IMR-90 (cell line): ENCODE measurements around the gene PKN3. TPM values are rescaled to one million over a fixed set of nuclear protein-coding genes. Genes with fewer than 3 reads are reported as not detected.

Experiments
- ATAC-seq: fragments of 200-7000 bp; cut with Tn5 transposase; 2 replicates; pipeline ENCODE4 v1.9.1; 2020; ENCODE audit warnings: low read depth, mild to moderate bottlenecking, moderate library complexity
- BruUV-seq: library from RNA; stranded (reverse); fragments of 400-500 nt; replicated peaks from 2 replicates; lab custom pipeline; 2021; lab: Mats Ljungman, UMichigan
- CTCF ChIA-PET: fragments of 300-600 bp; formaldehyde crosslinking; extraction: SDS; loops from one replicate; lab custom pipeline; 2021; ENCODE audit warnings: antibody characterized with exemption; lab: Yijun Ruan, JAX
- POLR2A ChIA-PET: fragments of 300-600 bp; sonication (Branson Sonifier 250); formaldehyde crosslinking; loops from one replicate; lab custom pipeline; 2022; ENCODE audit warnings: antibody characterized with exemption; ENCODE audit not compliant: unreplicated experiment; lab: Charles Lee
- DNase-seq: peaks from one replicate; pipeline ENCODE4 v3.0.0; 2013
- H2AFZ ChIP-seq: replicated peaks from 2 replicates; pipeline ENCODE3; 2013; ENCODE audit warnings: low read length, mild to moderate bottlenecking; ENCODE audit not compliant: poor library complexity
- H2AK5ac ChIP-seq: 2 replicates; pipeline ENCODE4 v1.6.1; 2013; ENCODE audit warnings: low read depth, low read length, inconsistent platforms
- H2AK9ac ChIP-seq: replicated peaks from 2 replicates; pipeline ENCODE3; 2013; ENCODE audit warnings: mild to moderate bottlenecking, low read depth, low read length, moderate library complexity; ENCODE audit not compliant: poor library complexity
- H2BK120ac ChIP-seq: 2 replicates; pipeline ENCODE4 v1.6.1; 2013; ENCODE audit warnings: low read depth, low read length, inconsistent platforms
- H2BK15ac ChIP-seq: 3 replicates; pipeline ENCODE4 v1.6.1; 2013; ENCODE audit warnings: low read depth, low read length, inconsistent platforms
- H2BK20ac ChIP-seq: 2 replicates; pipeline ENCODE4 v1.6.1; 2013; ENCODE audit warnings: low read depth, mild to moderate bottlenecking, inconsistent platforms, low read length, moderate library complexity
- H2BK5ac ChIP-seq: 2 replicates; pipeline ENCODE4 v1.6.1; 2013; ENCODE audit warnings: mild to moderate bottlenecking, low read depth, low read length, inconsistent platforms; ENCODE audit not compliant: poor library complexity, severe bottlenecking
- H3K14ac ChIP-seq: replicated peaks from 2 replicates; pipeline ENCODE4 v1.6.1; 2013; ENCODE audit warnings: low read depth, low read length, inconsistent platforms
- H3K18ac ChIP-seq: 2 replicates; pipeline ENCODE4 v1.6.1; 2013; ENCODE audit warnings: low read depth, low read length, control low read depth
- H3K23ac ChIP-seq: 2 replicates; pipeline ENCODE4 v1.6.1; 2013; ENCODE audit warnings: low read depth, low read length, inconsistent platforms
- H3K27ac ChIP-seq: 2 replicates; pipeline ENCODE4 v1.5.1; 2013; ENCODE audit warnings: mild to moderate bottlenecking, control low read depth, low read length; ENCODE audit not compliant: insufficient read depth
- H3K27me3 ChIP-seq: 2 replicates; pipeline ENCODE4 v1.6.1; 2013; ENCODE audit warnings: low read length; ENCODE audit not compliant: control insufficient read depth, insufficient read depth
- H3K36me3 ChIP-seq: 2 replicates; pipeline ENCODE4 v1.6.1; 2013; ENCODE audit warnings: low read length, mixed read lengths; ENCODE audit not compliant: control insufficient read depth, insufficient read depth
- H3K4ac ChIP-seq: 2 replicates; pipeline ENCODE4 v1.6.1; 2013; ENCODE audit warnings: low read depth, low read length, inconsistent platforms
- H3K4me1 ChIP-seq: 2 replicates; pipeline ENCODE4 v1.6.1; 2013; ENCODE audit warnings: low read length, mixed read lengths; ENCODE audit not compliant: control insufficient read depth, insufficient read depth
- H3K4me2 ChIP-seq: 2 replicates; pipeline ENCODE4 v1.6.1; 2013; ENCODE audit warnings: low read depth, mild to moderate bottlenecking, control low read depth, low read length, moderate library complexity
- H3K4me3 ChIP-seq: 2 replicates; pipeline ENCODE4 v1.5.1; 2013; ENCODE audit warnings: low read depth, mild to moderate bottlenecking, control low read depth, low read length, moderate library complexity; ENCODE audit not compliant: insufficient read depth
- H3K56ac ChIP-seq: 2 replicates; pipeline ENCODE4 v1.6.1; 2013; ENCODE audit warnings: low read length, inconsistent platforms; ENCODE audit not compliant: insufficient read depth; ENCODE audit errors: extremely low read depth
- H3K79me1 ChIP-seq, 2 experiments: 2 replicates each; pipeline ENCODE4 v1.6.1; 2013; ENCODE audit warnings: low read length in 2 of 2, inconsistent platforms in 1 of 2, low read depth in 1 of 2
- H3K9ac ChIP-seq: 2 replicates; pipeline ENCODE4 v1.6.1; 2013; ENCODE audit warnings: low read depth, low read length, control low read depth
- H3K9me1 ChIP-seq: 2 replicates; pipeline ENCODE4 v1.6.1; 2013; ENCODE audit warnings: low read length, inconsistent platforms; ENCODE audit not compliant: insufficient read depth
- H3K9me3 ChIP-seq: 2 replicates; pipeline ENCODE4 v1.6.1; 2013; ENCODE audit warnings: low read length; ENCODE audit not compliant: control insufficient read depth, insufficient read depth
- H4K20me1 ChIP-seq: 2 replicates; pipeline ENCODE4 v1.6.1; 2013; ENCODE audit warnings: low read length, inconsistent platforms; ENCODE audit not compliant: insufficient read depth
- H4K5ac ChIP-seq: 2 replicates; pipeline ENCODE4 v1.6.1; 2013; ENCODE audit warnings: mild to moderate bottlenecking, low read depth, low read length, control low read depth
- H4K8ac ChIP-seq, 2 experiments: 2 replicates each; pipeline ENCODE4 v1.6.1; 2013; ENCODE audit warnings: low read depth in 2 of 2, low read length in 2 of 2, control low read depth in 1 of 2, inconsistent platforms in 1 of 2
- H4K91ac ChIP-seq: 2 replicates; pipeline ENCODE4 v1.6.1; 2013; ENCODE audit warnings: low read depth, low read length, inconsistent platforms; ENCODE audit not compliant: insufficient read depth
- BHLHE40 ChIP-seq: fragments of 150-350 bp; IDR thresholded peaks from 2 replicates; pipeline ENCODE4 v1.6.1; 2016; ENCODE audit warnings: mild to moderate bottlenecking, low read depth, low read length
- CEBPB ChIP-seq: IDR thresholded peaks from 2 replicates; pipeline ENCODE4 v1.6.1; 2012; ENCODE audit warnings: low read depth, low read length, improper control_type of control experiment
- CHD1 ChIP-seq: IDR thresholded peaks from 2 replicates; pipeline ENCODE4 v1.6.1; 2012; ENCODE audit warnings: low read depth, low read length, improper control_type of control experiment
- FOS ChIP-seq: fragments of 150-350 bp; IDR thresholded peaks from 2 replicates; pipeline ENCODE4 v1.6.1; 2016; ENCODE audit warnings: low read depth, low read length
- MAFK ChIP-seq: IDR thresholded peaks from 2 replicates; pipeline ENCODE4 v1.6.1; 2012; ENCODE audit warnings: low read depth, low read length, improper control_type of control experiment
- MAZ ChIP-seq: IDR thresholded peaks from 2 replicates; pipeline ENCODE4 v1.6.1; 2012; ENCODE audit warnings: low read depth, mild to moderate bottlenecking, low read length, improper control_type of control experiment, moderate library complexity, borderline replicate concordance
- MXI1 ChIP-seq: IDR thresholded peaks from 2 replicates; pipeline ENCODE4 v1.6.1; 2012; ENCODE audit warnings: low read depth, mild to moderate bottlenecking, low read length, moderate library complexity, borderline replicate concordance
- NFE2L2 ChIP-seq: fragments of 150-350 bp; IDR thresholded peaks from 2 replicates; pipeline ENCODE4 v1.6.1; 2016; ENCODE audit warnings: low read depth, mild to moderate bottlenecking, low read length
- POLR2A ChIP-seq: IDR thresholded peaks from 2 replicates; pipeline ENCODE4 v1.6.1; 2012; ENCODE audit warnings: mild to moderate bottlenecking, low read depth, low read length
- RAD21 ChIP-seq: IDR thresholded peaks from 2 replicates; pipeline ENCODE4 v1.6.1; 2012; ENCODE audit warnings: low read length, improper control_type of control experiment
- RCOR1 ChIP-seq: IDR thresholded peaks from 2 replicates; pipeline ENCODE4 v1.6.1; 2012; ENCODE audit warnings: mild to moderate bottlenecking, low read length, improper control_type of control experiment; ENCODE audit not compliant: insufficient replicate concordance
- RFX5 ChIP-seq: IDR thresholded peaks from 2 replicates; pipeline ENCODE4 v1.8.0; 2012; ENCODE audit warnings: low read depth, mild to moderate bottlenecking, low read length, moderate library complexity
- SMC3 ChIP-seq: fragments of 150-350 bp; IDR thresholded peaks from 2 replicates; pipeline ENCODE4 v1.6.1; 2016; ENCODE audit warnings: low read depth, mild to moderate bottlenecking, antibody characterized with exemption, low read length, moderate library complexity
- WGBS, 2 experiments: methylation state at CpG; one replicate each; pipeline versions ENCODE4 v1.1.5 to v1.1.7; 2013; ENCODE audit warnings: missing lambda C conversion rate in 2 of 2; ENCODE audit not compliant: insufficient read length in 1 of 2; ENCODE audit errors: extremely low coverage in 2 of 2; 5-methylcytosine and 5-hydroxymethylcytosine counted together
- dilution Hi-C: fragments of 300-500 bp; cut with HindIII; formaldehyde crosslinking; loops from one replicate; pipeline ENCODE4 v1.14.3; 2018; ENCODE audit warnings: low sequenced_read_pairs; ENCODE audit not compliant: unreplicated experiment
- in situ Hi-C: fragments of 300-500 bp; cut with MboI; formaldehyde crosslinking; loops from 3 replicates; pipeline ENCODE4 v1.14.3; 2019; ENCODE audit warnings: low sequenced_read_pairs, inconsistent platforms, mixed read lengths
- intact Hi-C: fragments of 100-400 bp; cut with micrococcal nuclease; formaldehyde crosslinking; loops from 2 replicates; pipeline ENCODE4 v1.10.0; 2022
- polyA plus RNA-seq, 3 experiments: library from polyadenylated mRNA; depleted of rRNA; stranded (reverse); fragments of >200 nt; gene quantifications; 2 replicates each; pipeline ENCODE4 v1.2.3, GENCODE V29; 2012; ENCODE audit warnings: low replicate concordance in 1 of 3
- total RNA-seq: library from RNA; depleted of rRNA; stranded (reverse); fragments of >200 nt; gene quantifications from 2 replicates; pipeline ENCODE4 v1.2.3, GENCODE V29; 2012
- TF ChIP-seq, protein P1 (sequence below): fragments of 150-350 bp; IDR thresholded peaks from 2 replicates; pipeline ENCODE4 v1.6.1; 2017; ENCODE audit warnings: mild to moderate bottlenecking, antibody characterized with exemption, low read length, low read depth
- TF ChIP-seq, protein P2 (sequence below): fragments of 150-350 bp; IDR thresholded peaks from 2 replicates; pipeline ENCODE4 v1.6.1; 2016; ENCODE audit warnings: low read depth, mild to moderate bottlenecking, low read length, moderate library complexity, borderline replicate concordance

PKN3 gene
- total and polyA plus RNA-seq, 2 of the 4 experiments (the other 2 are of a cell fraction), result 1.6 to 3.8 TPM

DNA sequence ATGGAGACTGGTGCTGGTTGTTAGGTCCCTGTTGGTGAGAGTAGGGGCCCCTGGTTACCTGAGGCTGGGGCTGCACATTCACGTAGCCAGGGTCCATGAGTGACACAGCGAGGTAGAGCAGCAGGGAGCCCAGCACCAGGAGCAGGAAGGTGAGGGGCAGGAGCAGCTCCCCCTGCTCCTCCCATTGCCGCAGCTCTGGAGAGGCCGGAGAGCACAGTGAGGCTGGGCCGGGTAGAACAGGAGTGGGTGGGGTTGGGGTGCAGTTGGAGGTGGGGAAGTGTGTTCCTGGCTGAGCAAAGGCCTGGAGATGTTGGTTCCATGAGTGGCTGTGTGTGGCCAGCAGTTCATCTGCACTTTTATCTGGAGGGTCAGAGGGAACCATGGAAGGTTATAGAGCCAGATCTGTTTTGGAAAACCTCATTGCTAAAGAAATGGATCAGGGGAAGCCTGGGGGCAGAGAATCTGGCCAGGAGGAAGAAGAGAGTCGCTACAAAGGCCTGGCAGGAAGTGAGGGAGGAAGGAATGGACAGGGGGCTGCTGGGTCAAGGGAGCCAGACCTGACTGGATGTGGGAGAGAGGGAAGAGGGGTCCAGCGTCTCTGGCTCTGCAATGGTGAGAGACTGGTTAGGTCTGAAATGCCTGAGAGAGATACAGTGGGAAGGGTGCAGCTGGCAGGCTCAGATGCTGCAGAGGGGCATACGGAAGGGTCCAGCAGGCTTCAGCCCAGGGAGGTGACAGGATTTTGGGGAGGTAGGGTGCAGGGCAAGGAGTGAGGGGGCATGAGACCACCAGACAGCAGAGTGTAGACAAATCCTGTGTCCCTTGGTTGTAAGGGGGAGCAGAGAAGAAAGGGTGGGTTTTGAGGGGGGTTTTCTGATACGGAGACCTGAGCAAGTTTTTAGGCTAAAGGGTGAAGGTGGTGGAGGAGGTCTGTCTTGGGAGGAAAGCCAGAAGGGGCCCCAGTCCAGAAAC, 20.4 kb downstream of the PKN3 start:
- H3K4me3 ChIP-seq, result no peak overlapping the region
- BruUV-seq, result no TSS peak
- no peak overlapping the region for H3K4me2 ChIP-seq
- no peak for TF ChIP-seq FOS
- no peak for TF ChIP-seq RCOR1
- no peak for TF ChIP-seq RFX5
- no peak for TF ChIP-seq RAD21
- TF ChIP-seq NFE2L2, result no peak
- no peak for TF ChIP-seq MAFK
- TF ChIP-seq, protein P1, sequence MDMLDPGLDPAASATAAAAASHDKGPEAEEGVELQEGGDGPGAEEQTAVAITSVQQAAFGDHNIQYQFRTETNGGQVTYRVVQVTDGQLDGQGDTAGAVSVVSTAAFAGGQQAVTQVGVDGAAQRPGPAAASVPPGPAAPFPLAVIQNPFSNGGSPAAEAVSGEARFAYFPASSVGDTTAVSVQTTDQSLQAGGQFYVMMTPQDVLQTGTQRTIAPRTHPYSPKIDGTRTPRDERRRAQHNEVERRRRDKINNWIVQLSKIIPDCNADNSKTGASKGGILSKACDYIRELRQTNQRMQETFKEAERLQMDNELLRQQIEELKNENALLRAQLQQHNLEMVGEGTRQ, result no peak
- no peak for TF ChIP-seq POLR2A
- no peak for TF ChIP-seq MXI1
- TF ChIP-seq, protein P2, sequence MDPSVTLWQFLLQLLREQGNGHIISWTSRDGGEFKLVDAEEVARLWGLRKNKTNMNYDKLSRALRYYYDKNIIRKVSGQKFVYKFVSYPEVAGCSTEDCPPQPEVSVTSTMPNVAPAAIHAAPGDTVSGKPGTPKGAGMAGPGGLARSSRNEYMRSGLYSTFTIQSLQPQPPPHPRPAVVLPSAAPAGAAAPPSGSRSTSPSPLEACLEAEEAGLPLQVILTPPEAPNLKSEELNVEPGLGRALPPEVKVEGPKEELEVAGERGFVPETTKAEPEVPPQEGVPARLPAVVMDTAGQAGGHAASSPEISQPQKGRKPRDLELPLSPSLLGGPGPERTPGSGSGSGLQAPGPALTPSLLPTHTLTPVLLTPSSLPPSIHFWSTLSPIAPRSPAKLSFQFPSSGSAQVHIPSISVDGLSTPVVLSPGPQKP, result no peak
- TF ChIP-seq BHLHE40, result no peak
- TF ChIP-seq CEBPB, result no peak
- no peak for TF ChIP-seq CHD1
- no peak for TF ChIP-seq SMC3
- no peak for TF ChIP-seq MAZ

More for the DNA sequence above, 20.4 kb downstream of the PKN3 start:
- H3K4me1 ChIP-seq, result peaks cover 4% of the 10 kb centered on the region; the same call in 1 of the 2 replicates
- in situ Hi-C loops, result no loop called here
- no peak overlapping the region for H3K9ac ChIP-seq
- H3K27ac ChIP-seq, result no peak overlapping the region
- H3K36me3 ChIP-seq, result peaks cover 3% of the 10 kb centered on the region
- H2BK15ac ChIP-seq, result no peak overlapping the region
- H2BK20ac ChIP-seq, result no peak overlapping the region
- dilution Hi-C loops, result no loop called here
- no peak overlapping the region for H2AK5ac ChIP-seq
- no peak overlapping the region for H2BK120ac ChIP-seq
- H3K9me3 ChIP-seq, result no peaks in the 10 kb centered on the region
- peaks cover 3 to 15% of the 10 kb centered on the region in 2 experiments for H3K79me1 ChIP-seq
- H3K27me3 ChIP-seq, result no peaks in the 10 kb centered on the region
- no peak overlapping the region for H3K4ac ChIP-seq
- no peak overlapping the region for H3K23ac ChIP-seq
- H3K14ac ChIP-seq, result no peak overlapping the region
- CTCF ChIA-PET, result no interaction called here
- no peak overlapping the region for H2BK5ac ChIP-seq
- H3K18ac ChIP-seq, result no peak overlapping the region
- H4K5ac ChIP-seq, result no peak overlapping the region
- no peak for DNase-seq
- H3K56ac ChIP-seq, result no peak overlapping the region
- POLR2A ChIA-PET, result no interaction called here
- intact Hi-C loops, result no loop called here
- 56% methylated on average over 4 of the region's 9 CpGs; no CpG with 5 or more reads in 1 of the 2 experiments for WGBS, 2 experiments
- no peak overlapping the region for H4K91ac ChIP-seq
- peak overlapping the region; percentile 68 for H2AK9ac ChIP-seq
- H4K8ac ChIP-seq, result no peak overlapping the region; a peak in 1 of 4 replicates
- peaks cover 9% of the 10 kb centered on the region for H3K9me1 ChIP-seq
- H4K20me1 ChIP-seq, result no peaks in the 10 kb centered on the region
- H2AFZ ChIP-seq, result peak overlapping the region; percentile 52
- ATAC-seq, result no peak
